Panc1 (cell line): ENCODE measurements around the gene ERG28. TPM values are rescaled to one million over a fixed set of nuclear protein-coding genes. Genes with fewer than 3 reads are reported as not detected.

Experiments
- ATAC-seq: fragments of 200-7000 bp; cut with Tn5 transposase; 2 replicates; pipeline ENCODE4 v1.9.1; 2020; ENCODE audit warnings: mild to moderate bottlenecking, moderate library complexity
- BruUV-seq: library from RNA; stranded (reverse); fragments of 400-500 nt; replicated peaks from 2 replicates; lab custom pipeline; 2021; lab: Mats Ljungman, UMichigan
- CTCF ChIA-PET: fragments of 300-600 bp; sonication (Branson Sonifier 250); formaldehyde crosslinking; loops from one replicate; lab custom pipeline; 2022; ENCODE audit warnings: antibody characterized with exemption; lab: Charles Lee
- POLR2A ChIA-PET: fragments of 300-600 bp; sonication (Branson Sonifier 250); formaldehyde crosslinking; loops from one replicate; lab custom pipeline; 2022; ENCODE audit warnings: antibody characterized with exemption; lab: Charles Lee
- DNase-seq: peaks from one replicate; pipeline ENCODE4 v3.0.0-alpha.2; 2010; ENCODE audit warnings: low read depth, low spot score
- H3K27ac ChIP-seq: 2 replicates; pipeline ENCODE4 v1.5.1; 2011; ENCODE audit warnings: mild to moderate bottlenecking, low read length, inconsistent platforms
- H3K27me3 ChIP-seq: fragments of 200-500 bp; sonication (Bioruptor generic); 2 replicates; pipeline ENCODE4 v1.6.0; 2014; ENCODE audit warnings: low read length, inconsistent platforms; ENCODE audit not compliant: control insufficient read depth, insufficient read depth
- H3K36me3 ChIP-seq: fragments of 200-500 bp; sonication (Bioruptor generic); 2 replicates; pipeline ENCODE4 v1.5.1; 2014; ENCODE audit warnings: inconsistent platforms, mild to moderate bottlenecking, low read length, moderate library complexity; ENCODE audit not compliant: control insufficient read depth, insufficient read depth
- H3K4me1 ChIP-seq: 2 replicates; pipeline ENCODE4 v1.5.1; 2011; ENCODE audit warnings: inconsistent platforms, mild to moderate bottlenecking, low read length, moderate library complexity; ENCODE audit not compliant: control insufficient read depth, insufficient read depth
- H3K4me3 ChIP-seq, 2 experiments: 2 replicates each; pipeline ENCODE4 v1.5.1; 2011 to 2012; ENCODE audit warnings: low read depth in 2 of 2, low read length in 2 of 2, mild to moderate bottlenecking in 2 of 2, inconsistent platforms in 1 of 2, moderate library complexity in 1 of 2
- H3K9me3 ChIP-seq: fragments of 200-500 bp; sonication (Bioruptor generic); 2 replicates; pipeline ENCODE4 v1.5.1; 2014; ENCODE audit warnings: low read depth, mild to moderate bottlenecking, inconsistent platforms, low read length, moderate library complexity; ENCODE audit not compliant: control insufficient read depth, insufficient read depth
- POLR2AphosphoS5 ChIP-seq: IDR thresholded peaks from 2 replicates; pipeline ENCODE4 v1.6.1; 2012; ENCODE audit warnings: mild to moderate bottlenecking, low read depth, low read length, moderate library complexity
- SIN3A ChIP-seq: IDR thresholded peaks from 2 replicates; pipeline ENCODE4 v1.6.1; 2012; ENCODE audit warnings: low read depth, mild to moderate bottlenecking, low read length, moderate library complexity, borderline replicate concordance; ENCODE audit not compliant: insufficient read depth
- TCF7L2 ChIP-seq: IDR thresholded peaks from 2 replicates; pipeline ENCODE4 v1.6.1; 2011; ENCODE audit warnings: mild to moderate bottlenecking, low read depth, low read length, inconsistent platforms
- in situ Hi-C: cut with HindIII; loops from 2 replicates; pipeline ENCODE4 v1.10.0; 2016; ENCODE audit warnings: low sequenced_read_pairs, low pct_unique_long_range_greater_than_20kb
- intact Hi-C: fragments of 100-400 bp; cut with micrococcal nuclease; formaldehyde crosslinking; loops from one replicate; pipeline ENCODE4 v1.10.0; 2022; ENCODE audit not compliant: unreplicated experiment
- total RNA-seq: library from RNA; stranded (reverse); gene quantifications from one replicate; pipeline ENCODE4 v1.2.1, GENCODE V29; 2021; ENCODE audit not compliant: unreplicated experiment
- TF ChIP-seq, protein P1 (sequence below): fragments of 450-650 bp; IDR thresholded peaks from 2 replicates; pipeline ENCODE4 v1.5.1; 2017; ENCODE audit warnings: mild to moderate bottlenecking
- TF ChIP-seq, protein P2 (sequence below), 2 experiments: IDR thresholded peaks; 2 replicates each; pipeline ENCODE4 v1.6.1; 2011 to 2012; ENCODE audit warnings: low read depth in 2 of 2, control low read depth in 1 of 2, low read length in 1 of 2, mild to moderate bottlenecking in 1 of 2, moderate library complexity in 1 of 2; ENCODE audit not compliant: insufficient read depth in 1 of 2

ERG28 gene
- total RNA-seq, 1 experiment from 2014 or later: 23.1 TPM

DNA sequence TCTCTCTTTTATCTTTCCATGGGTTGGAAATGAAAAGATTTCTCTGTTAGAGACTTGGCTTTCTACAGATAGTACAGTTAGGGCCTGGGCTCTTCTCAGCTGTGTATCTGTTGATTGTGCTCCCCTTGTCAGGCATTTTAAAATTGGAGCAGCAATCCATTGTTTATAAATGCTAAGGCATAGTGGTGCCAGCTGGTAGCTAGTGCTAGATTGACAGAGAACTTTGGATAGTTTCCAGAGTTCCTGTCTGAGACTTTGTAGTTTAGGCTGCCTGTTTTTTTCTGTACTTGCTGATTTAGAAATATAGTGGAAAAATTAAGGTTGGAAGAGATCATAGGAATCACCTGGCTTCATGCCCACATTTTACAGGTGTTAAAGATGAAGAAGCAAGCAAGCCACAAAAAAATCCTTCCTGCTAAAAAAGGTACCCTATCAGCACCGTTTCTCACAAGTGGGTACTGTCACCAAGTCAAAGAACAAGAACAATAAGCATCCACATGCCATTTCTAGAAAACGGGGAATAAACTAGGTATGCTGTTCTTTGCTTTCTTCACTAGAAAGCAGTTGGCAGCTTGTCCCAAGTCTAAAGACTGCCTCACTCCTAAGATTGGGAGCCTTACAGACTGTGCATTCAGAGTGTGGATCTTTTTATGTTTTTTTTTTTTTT, 6.6 kb upstream of the ERG28 start:
- no peak overlapping the region for H3K4me3 ChIP-seq
- no peaks in the 10 kb centered on the region for H3K27me3 ChIP-seq
- H3K4me1 ChIP-seq: peaks cover 3% of the 10 kb centered on the region; the same call in 1 of the 2 replicates
- TF ChIP-seq POLR2AphosphoS5: no peak
- no peak for TF ChIP-seq TCF7L2
- TF ChIP-seq, protein P1, sequence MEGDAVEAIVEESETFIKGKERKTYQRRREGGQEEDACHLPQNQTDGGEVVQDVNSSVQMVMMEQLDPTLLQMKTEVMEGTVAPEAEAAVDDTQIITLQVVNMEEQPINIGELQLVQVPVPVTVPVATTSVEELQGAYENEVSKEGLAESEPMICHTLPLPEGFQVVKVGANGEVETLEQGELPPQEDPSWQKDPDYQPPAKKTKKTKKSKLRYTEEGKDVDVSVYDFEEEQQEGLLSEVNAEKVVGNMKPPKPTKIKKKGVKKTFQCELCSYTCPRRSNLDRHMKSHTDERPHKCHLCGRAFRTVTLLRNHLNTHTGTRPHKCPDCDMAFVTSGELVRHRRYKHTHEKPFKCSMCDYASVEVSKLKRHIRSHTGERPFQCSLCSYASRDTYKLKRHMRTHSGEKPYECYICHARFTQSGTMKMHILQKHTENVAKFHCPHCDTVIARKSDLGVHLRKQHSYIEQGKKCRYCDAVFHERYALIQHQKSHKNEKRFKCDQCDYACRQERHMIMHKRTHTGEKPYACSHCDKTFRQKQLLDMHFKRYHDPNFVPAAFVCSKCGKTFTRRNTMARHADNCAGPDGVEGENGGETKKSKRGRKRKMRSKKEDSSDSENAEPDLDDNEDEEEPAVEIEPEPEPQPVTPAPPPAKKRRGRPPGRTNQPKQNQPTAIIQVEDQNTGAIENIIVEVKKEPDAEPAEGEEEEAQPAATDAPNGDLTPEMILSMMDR: no peak
- TF ChIP-seq SIN3A: no peak
- TF ChIP-seq, protein P2, sequence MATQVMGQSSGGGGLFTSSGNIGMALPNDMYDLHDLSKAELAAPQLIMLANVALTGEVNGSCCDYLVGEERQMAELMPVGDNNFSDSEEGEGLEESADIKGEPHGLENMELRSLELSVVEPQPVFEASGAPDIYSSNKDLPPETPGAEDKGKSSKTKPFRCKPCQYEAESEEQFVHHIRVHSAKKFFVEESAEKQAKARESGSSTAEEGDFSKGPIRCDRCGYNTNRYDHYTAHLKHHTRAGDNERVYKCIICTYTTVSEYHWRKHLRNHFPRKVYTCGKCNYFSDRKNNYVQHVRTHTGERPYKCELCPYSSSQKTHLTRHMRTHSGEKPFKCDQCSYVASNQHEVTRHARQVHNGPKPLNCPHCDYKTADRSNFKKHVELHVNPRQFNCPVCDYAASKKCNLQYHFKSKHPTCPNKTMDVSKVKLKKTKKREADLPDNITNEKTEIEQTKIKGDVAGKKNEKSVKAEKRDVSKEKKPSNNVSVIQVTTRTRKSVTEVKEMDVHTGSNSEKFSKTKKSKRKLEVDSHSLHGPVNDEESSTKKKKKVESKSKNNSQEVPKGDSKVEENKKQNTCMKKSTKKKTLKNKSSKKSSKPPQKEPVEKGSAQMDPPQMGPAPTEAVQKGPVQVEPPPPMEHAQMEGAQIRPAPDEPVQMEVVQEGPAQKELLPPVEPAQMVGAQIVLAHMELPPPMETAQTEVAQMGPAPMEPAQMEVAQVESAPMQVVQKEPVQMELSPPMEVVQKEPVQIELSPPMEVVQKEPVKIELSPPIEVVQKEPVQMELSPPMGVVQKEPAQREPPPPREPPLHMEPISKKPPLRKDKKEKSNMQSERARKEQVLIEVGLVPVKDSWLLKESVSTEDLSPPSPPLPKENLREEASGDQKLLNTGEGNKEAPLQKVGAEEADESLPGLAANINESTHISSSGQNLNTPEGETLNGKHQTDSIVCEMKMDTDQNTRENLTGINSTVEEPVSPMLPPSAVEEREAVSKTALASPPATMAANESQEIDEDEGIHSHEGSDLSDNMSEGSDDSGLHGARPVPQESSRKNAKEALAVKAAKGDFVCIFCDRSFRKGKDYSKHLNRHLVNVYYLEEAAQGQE (IDR thresholded peaks at IDR 0.05; ENCODE audit: insufficient read depth in 1 of 2, low read depth in 2 of 2, low read length in 1 of 2): no peak
- H3K9me3 ChIP-seq: no peaks in the 10 kb centered on the region
- intact Hi-C loops: no loop called here
- no peak for ATAC-seq
- DNase-seq: no peak
- no TSS peak for BruUV-seq
- ChIA-PET CTCF (no interaction called here), POLR2A (no interaction called here)
- no peak overlapping the region for H3K27ac ChIP-seq
- in situ Hi-C loops: no loop called here
- H3K36me3 ChIP-seq: peaks cover 2% of the 10 kb centered on the region; the same call in 1 of the 2 replicates

DNA sequence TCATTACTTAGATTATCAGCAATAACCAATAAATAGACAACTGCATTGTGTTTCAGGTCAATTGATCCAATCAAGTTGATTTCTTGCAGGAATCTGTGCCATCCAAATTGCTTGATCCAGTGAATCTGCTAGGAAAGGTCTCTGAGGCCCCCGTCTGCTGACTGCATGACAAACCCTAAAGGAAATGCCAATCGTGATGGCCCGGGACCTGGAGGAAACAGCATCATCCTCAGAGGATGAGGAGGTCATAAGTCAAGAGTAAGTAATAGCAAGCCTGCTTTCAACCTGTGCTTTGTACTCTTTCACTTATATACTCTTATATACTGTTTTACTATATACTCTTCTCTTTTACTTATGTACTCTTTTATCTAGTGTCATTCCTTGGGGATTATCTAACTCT, 2.3 kb upstream of the ERG28 start:
- no peaks in the 10 kb centered on the region for H3K27me3 ChIP-seq
- ChIA-PET POLR2A (no interaction called here), CTCF (no interaction called here)
- H3K9me3 ChIP-seq: no peaks in the 10 kb centered on the region
- in situ Hi-C loops: no loop called here
- no TSS peak for BruUV-seq
- H3K4me1 ChIP-seq: peaks cover 5% of the 10 kb centered on the region; the same call in 1 of the 2 replicates
- no peak overlapping the region for H3K4me3 ChIP-seq
- H3K36me3 ChIP-seq: peaks cover 3% of the 10 kb centered on the region; the same call in 1 of the 2 replicates
- no peak overlapping the region for H3K27ac ChIP-seq
- DNase-seq (no peak), ATAC-seq (no peak)
- intact Hi-C loops: no loop called here
- TF ChIP-seq POLR2AphosphoS5: no peak
- no peak for TF ChIP-seq TCF7L2
- TF ChIP-seq, protein P2 (IDR thresholded peaks at IDR 0.05; ENCODE audit: insufficient read depth in 1 of 2, low read depth in 2 of 2, low read length in 1 of 2): no peak
- TF ChIP-seq SIN3A: no peak
- TF ChIP-seq, protein P1: no peak
